Measurements from ENCODE around the gene PALLD. TPM values are rescaled to one million over a fixed set of nuclear protein-coding genes. Genes with fewer than 3 reads are reported as not detected.

PALLD gene
- total RNA-seq, 2 donors from 2014 or later = 72.1 to 195 TPM

DNA sequence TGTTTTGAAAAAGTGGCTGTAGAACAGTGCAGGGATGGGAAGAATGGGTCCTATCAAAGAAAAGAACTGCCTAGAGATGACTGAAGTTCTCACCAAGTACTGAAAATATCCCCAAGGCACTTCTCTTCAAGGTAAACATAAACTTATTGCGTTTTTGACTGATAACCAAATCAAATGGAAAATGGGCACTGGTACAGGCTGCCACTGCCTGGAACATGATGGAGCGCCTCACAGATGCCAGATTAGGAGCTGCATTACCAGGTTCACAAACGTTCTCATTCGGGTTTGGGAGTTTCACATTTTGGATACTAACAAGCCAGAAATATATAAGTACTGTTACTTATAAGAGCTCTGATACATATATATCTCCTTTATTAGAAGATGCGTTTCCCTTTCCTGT is 371.9 kb downstream of the PALLD start:
- no peaks in the 10 kb centered on the region for H3K4me1 ChIP-seq
- H3K9me3 ChIP-seq = no peaks in the 10 kb centered on the region
- H3K27me3 ChIP-seq = no peaks in the 10 kb centered on the region
- TF ChIP-seq, protein P1, sequence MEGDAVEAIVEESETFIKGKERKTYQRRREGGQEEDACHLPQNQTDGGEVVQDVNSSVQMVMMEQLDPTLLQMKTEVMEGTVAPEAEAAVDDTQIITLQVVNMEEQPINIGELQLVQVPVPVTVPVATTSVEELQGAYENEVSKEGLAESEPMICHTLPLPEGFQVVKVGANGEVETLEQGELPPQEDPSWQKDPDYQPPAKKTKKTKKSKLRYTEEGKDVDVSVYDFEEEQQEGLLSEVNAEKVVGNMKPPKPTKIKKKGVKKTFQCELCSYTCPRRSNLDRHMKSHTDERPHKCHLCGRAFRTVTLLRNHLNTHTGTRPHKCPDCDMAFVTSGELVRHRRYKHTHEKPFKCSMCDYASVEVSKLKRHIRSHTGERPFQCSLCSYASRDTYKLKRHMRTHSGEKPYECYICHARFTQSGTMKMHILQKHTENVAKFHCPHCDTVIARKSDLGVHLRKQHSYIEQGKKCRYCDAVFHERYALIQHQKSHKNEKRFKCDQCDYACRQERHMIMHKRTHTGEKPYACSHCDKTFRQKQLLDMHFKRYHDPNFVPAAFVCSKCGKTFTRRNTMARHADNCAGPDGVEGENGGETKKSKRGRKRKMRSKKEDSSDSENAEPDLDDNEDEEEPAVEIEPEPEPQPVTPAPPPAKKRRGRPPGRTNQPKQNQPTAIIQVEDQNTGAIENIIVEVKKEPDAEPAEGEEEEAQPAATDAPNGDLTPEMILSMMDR (IDR thresholded peaks at IDR 0.05) = no peak
- no peaks in the 10 kb centered on the region for H3K36me3 ChIP-seq
- no peak overlapping the region for H3K4me3 ChIP-seq
- H3K9ac ChIP-seq (ENCODE audit: low read depth in 2 of 2, low read length in 2 of 2) = no peak overlapping the region
- DNase-seq = no peak
- intact Hi-C loops (cut with DNase I) = no loop called here
- H3K27ac ChIP-seq = no peak overlapping the region

DNA sequence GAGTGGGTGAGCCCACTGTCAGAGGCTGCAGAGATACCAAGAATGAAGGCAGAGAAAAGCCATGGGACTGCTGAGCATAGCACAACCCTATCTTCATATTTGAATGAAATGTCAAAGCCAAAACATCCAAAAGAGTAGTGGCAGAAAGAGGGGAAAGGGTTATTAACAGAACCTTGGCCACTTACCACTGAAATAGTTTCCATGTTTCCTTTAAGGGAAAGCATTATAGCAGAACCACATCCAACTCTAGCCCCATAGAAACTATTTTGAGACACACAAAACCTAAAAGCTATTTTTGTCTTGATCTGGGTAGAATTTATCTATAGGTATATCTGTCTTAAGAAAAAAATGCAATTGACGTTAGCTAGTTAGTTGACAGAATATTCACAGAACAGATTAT is 373.2 kb downstream of the PALLD start:
- H3K36me3 ChIP-seq = no peaks in the 10 kb centered on the region
- H3K4me3 ChIP-seq = no peak overlapping the region
- H3K27ac ChIP-seq = no peak overlapping the region
- DNase-seq = no peak
- no peaks in the 10 kb centered on the region for H3K4me1 ChIP-seq
- intact Hi-C loops (cut with DNase I) = no loop called here
- no peaks in the 10 kb centered on the region for H3K27me3 ChIP-seq
- TF ChIP-seq, protein P1 (IDR thresholded peaks at IDR 0.05) = no peak
- no peak overlapping the region for H3K9ac ChIP-seq (ENCODE audit: low read depth in 2 of 2, low read length in 2 of 2)
- no peaks in the 10 kb centered on the region for H3K9me3 ChIP-seq

DNA sequence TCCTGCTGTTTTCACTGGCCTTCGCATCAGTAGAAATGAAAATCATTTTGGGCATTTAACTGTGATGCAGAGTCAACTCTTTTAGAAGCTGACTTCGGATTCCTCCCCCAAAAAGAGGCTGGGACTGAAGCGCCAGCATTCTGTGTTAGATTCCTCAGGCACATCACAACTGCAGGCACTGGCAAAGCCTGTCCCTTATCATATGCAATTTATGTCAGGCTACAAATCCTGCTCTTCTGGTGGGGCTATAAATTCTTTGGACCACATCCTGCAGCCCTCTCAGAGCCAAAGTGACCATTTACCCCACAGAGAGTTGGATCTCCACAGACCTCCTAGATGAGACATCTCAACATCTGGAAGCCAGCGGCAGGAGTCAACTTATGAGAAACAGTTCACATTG is 374.8 kb downstream of the PALLD start:
- Histone ChIP-seq H3K9ac (ENCODE audit: low read depth in 2 of 2, low read length in 2 of 2) (no peak overlapping the region), H3K27ac (no peak overlapping the region), H3K27me3 (no peaks in the 10 kb centered on the region), H3K9me3 (no peaks in the 10 kb centered on the region), H3K36me3 (no peaks in the 10 kb centered on the region), H3K4me1 (no peaks in the 10 kb centered on the region), H3K4me3 (no peak overlapping the region)
- TF ChIP-seq, protein P1 (IDR thresholded peaks at IDR 0.05) = no peak
- intact Hi-C loops (cut with DNase I) = no loop called here
- DNase-seq = no peak

DNA sequence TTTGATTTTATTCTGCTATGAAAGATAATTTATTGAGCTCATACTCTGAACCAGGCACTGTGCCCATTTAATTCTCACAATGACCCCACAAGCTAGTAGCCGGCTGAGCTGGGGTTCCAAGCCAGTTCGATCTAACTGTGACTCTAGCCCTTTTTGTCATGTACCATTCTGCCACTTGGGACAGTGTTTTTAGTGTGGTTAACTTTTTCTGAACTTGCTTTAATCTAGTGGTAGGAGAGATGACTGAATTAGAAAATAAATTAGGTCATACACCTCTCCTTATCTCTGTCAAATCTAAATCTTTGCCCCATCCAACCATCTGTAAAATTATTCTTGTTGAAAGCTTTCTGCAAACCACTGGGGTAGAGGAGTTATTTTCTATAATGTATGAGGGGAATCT is 377.2 kb downstream of the PALLD start:
- Histone ChIP-seq H3K36me3 (no peaks in the 10 kb centered on the region), H3K27me3 (no peaks in the 10 kb centered on the region), H3K27ac (no peak overlapping the region), H3K9me3 (no peaks in the 10 kb centered on the region), H3K4me3 (no peak overlapping the region), H3K4me1 (no peaks in the 10 kb centered on the region), H3K9ac (ENCODE audit: low read depth in 2 of 2, low read length in 2 of 2) (no peak overlapping the region)
- TF ChIP-seq, protein P1 (IDR thresholded peaks at IDR 0.05) = no peak
- no peak for DNase-seq
- intact Hi-C loops (cut with DNase I) = no loop called here

DNA sequence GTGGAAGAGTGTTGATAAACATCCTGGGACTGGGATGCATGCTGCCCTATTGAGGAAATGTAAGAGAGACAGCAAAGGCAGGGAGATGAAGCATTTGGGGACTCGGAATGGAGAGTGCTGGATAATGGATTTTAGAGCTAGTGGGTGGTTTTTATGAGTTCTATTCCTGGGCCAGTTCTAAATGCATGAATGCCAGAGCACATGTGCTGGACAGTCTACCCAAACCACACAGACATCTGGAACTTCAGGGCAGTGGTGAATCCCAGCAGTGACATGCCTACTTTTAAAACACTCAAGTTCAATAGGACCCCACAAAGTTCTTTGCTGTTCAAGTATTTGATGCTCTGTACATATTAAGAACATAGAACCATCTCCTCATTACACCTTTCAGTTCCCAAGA is 379.3 kb downstream of the PALLD start:
- H3K27ac ChIP-seq = no peak overlapping the region
- TF ChIP-seq, protein P1 (IDR thresholded peaks at IDR 0.05) = no peak
- no peak overlapping the region for H3K9ac ChIP-seq (ENCODE audit: low read depth in 2 of 2, low read length in 2 of 2)
- DNase-seq = no peak
- H3K4me1 ChIP-seq = no peaks in the 10 kb centered on the region
- no peaks in the 10 kb centered on the region for H3K36me3 ChIP-seq
- H3K27me3 ChIP-seq = no peaks in the 10 kb centered on the region
- H3K9me3 ChIP-seq = no peaks in the 10 kb centered on the region
- intact Hi-C loops (cut with DNase I) = no loop called here
- H3K4me3 ChIP-seq = no peak overlapping the region

All from colonic mucosa (tissue), 4 donors.